Activated CD8-positive, alpha-beta memory T cell treated with anti-CD3 and anti-CD28 coated beads, Interleukin-2, amount 50 U/mL, for 1 hour (primary cell): Measurements from ENCODE around the gene ADAMTS10.
"Not testable (repeated sequence)": the region's sequence is repeated elsewhere in the genome, so short reads cannot be mapped to it uniquely, and the experiment has no call there.

ENCODE experiments used
- DNase-seq: peaks from one replicate; pipeline ENCODE4 v3.0.0-alpha.2; 2020; ENCODE audit errors: extremely low read depth

ADAMTS10 gene

GRCh38 chr19:8610041-8610935 lies at the start of gene ADAMTS10:
TSS of gene ADAMTS10 (minus strand) at chr19:8610715. CDS start at chr19:8605710, 5,005 bp downstream.
- no peak for DNase-seq

DNA sequence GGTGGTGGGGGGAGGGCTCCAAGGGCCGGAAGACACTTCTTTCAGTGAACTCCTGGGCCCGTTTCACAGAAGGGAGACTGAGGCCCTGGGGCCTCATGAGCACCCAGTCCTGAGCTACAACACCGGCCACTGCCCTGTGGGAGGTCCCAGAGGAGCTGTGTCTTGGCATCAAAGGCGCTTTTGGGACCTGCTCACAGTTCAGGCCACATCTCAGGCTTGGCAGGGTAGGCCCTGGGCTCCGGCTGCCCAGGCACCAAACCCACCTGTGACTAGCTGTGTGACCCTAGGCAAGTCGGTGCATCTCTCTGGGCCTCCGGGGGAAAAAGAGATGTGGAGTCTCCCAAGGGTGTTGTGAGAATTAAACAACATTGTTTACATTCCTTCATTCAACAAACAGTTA lies 49.4 kb upstream of the ADAMTS10 start:
- DNase-seq: no peak

- DNase-seq: no peak
Observed at GRCh38 chr19:8657869-8658268, 47.4 kb upstream of the ADAMTS10 start.

DNA sequence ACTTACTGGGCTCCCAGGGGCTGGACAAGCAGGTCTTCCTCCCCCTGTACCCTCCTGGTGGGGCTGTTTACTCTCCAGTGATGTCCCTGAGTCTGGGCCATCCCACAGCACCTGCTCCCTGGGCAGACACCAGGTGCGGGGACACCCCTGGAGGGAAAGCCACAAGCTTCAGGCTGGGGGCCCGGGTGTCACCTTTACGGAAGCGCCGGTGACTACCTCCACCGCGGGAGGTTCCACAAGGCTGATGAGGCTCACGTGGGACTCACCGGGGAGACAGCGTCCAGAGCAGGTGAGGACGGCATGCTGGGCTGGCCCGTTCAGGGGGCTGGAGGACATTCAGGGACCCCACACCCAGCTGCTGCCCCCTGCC lies 44.8 kb upstream of the ADAMTS10 start:
- DNase-seq: no peak

GRCh38 chr19:8654591-8655339 lies 44.2 kb upstream of the ADAMTS10 start:
- peak; percentile 24 for DNase-seq

DNA sequence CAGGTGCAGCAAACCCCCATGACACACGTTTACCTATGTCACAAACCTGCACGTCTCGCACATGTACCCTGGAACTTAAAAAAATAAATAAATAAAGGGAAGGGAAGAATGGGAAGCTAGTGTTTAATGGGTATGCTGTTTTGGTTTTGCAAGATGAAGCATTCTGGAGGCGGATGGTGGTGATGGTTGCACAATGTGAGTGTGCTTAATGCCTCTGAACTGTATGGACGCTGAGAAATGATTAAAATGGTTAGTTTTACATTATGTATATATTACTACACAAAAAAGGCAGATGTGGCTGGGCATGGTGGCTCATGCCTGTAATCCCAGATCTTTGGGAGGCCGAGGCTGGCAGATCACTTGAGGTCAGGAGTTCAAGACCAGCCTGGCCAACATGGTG lies 37.7 kb upstream of the ADAMTS10 start:
- no peak for DNase-seq

- no peak for DNase-seq
Observed at GRCh38 chr19:8643860-8644653, 33.5 kb upstream of the ADAMTS10 start.

DNA sequence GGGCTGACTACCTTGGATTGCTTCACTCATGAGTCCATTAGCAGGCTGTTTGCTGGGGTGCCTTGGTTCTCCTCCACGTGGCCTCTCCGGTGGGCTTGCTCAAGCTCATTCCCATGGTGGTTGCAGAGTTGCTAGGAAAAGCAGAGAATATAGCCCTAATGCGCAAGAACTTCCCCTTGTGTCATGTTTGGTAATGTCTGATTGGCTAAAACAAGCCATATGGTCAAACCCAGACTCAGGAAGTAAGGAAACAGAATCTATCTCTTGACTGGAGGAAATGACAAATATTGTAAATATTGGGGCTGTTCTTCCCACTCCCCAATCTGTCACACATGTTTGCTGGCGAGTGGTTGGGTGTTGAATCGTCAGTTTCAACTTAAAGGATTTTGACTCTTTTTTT lies 32.0 kb upstream of the ADAMTS10 start:
- no peak for DNase-seq

- no peak for DNase-seq
Observed at GRCh38 chr19:8641908-8642547, 31.5 kb upstream of the ADAMTS10 start.

DNA sequence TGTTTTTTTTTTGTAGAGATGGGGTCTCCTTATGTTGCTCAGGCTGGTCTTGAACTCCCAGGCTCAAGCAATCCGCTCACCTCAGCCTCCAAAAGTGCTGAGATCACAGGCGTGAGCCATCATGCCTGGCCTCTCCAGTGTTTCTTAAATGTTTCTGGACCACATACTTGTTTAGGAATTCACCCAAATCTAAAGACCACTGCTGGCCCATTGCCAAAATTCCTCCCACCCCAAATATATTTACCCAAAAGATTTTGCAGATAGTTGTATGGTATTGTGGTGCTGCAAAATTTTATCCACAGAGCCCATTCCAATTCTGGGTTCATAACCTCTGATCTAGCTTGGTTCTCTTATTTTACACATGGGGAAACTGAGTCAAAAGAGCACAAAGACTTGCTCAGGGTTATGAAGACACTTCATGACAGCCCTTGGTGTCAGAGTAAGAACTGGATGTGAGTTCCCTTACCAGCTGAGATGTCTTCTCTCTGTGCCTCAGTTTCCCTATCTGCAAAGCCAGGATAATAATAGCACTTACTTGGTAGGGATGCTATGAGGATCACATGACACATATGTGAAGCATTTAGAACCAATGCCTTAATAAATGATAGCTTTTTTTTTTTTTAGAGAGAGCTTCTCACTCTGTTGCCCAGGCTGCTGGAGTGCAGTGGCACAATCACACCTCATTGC lies 30.8 kb upstream of the ADAMTS10 start:
- no peak for DNase-seq

GRCh38 chr19:8640402-8641004 lies 30.0 kb upstream of the ADAMTS10 start:
- no peak for DNase-seq

GRCh38 chr19:8639821-8640401 lies 29.4 kb upstream of the ADAMTS10 start:
- no peak for DNase-seq

GRCh38 chr19:8638078-8638619 lies 27.6 kb upstream of the ADAMTS10 start:
- no peak for DNase-seq

DNA sequence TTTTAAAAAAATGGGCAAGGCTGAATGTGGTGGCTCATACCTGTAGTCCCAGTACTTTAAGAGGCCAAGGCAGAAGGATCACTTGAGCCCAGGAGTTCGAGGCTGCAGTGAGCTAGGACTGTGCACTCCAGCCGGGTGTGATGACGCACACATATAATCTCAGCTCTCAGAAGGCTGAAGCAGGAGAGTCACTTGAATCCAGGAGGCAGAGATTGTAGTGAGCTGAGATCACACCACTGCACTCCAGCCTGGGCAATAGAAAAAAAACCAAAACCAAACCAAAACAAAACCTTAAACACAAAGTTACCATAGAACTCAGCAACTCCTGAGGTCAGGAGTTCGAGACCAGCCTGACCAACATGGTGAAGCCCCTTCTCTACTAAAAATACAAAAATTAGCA lies 26.6 kb upstream of the ADAMTS10 start:
- not testable (repeated sequence) for DNase-seq

- DNase-seq: no peak
Observed at GRCh38 chr19:8635422-8635821, 24.9 kb upstream of the ADAMTS10 start.

DNA sequence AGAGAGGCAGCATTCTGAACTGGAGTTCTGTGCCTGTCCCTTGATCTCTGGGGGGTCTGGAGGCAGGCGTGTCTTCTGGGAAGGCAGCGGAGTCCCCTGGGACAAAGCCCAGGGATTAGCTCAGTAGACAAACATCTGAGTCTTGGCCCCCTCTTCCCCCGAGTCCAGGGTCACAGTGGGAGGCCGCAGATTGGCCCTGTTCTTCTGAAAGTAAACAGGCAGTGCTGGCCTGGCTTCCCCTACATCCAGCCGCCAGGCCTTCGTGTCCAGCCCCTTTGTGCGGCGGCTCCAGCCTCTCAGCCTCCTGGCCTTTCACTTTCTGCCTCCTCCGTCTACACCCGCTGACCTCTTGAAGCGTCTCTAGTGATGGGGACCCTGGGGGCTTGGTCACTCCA lies 20.9 kb upstream of the ADAMTS10 start:
- no peak for DNase-seq

DNA sequence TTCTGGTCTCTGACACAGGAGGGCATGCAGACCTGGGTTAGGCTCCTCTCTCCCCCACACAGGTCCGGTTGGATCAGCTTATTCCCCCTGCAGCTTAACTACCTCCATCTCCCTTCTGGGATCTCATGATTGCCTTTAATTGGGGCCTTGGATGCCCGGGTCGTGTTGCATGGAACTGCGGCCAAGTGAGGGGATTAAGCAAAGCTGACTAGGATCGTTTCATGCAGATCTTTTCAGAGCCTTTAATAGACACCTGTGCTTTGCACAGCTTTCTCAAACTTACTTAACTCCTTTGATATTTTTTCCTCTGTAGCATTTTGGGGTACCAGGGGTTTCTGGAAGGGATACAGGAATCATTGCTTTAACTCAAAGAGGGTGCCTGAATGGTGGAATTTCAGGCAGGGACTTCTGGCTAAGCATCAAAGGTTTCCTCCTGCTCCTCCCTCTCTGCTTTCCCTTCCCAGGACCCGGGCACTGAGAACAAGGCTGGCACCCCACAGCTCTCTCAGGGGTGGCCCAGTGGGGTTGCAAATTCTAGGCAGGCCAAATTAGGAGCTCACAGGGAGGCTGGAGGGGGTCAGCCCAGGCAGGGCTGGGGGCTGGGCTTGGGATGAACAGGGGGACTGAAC lies 20.4 kb upstream of the ADAMTS10 start:
- DNase-seq: no peak

DNA sequence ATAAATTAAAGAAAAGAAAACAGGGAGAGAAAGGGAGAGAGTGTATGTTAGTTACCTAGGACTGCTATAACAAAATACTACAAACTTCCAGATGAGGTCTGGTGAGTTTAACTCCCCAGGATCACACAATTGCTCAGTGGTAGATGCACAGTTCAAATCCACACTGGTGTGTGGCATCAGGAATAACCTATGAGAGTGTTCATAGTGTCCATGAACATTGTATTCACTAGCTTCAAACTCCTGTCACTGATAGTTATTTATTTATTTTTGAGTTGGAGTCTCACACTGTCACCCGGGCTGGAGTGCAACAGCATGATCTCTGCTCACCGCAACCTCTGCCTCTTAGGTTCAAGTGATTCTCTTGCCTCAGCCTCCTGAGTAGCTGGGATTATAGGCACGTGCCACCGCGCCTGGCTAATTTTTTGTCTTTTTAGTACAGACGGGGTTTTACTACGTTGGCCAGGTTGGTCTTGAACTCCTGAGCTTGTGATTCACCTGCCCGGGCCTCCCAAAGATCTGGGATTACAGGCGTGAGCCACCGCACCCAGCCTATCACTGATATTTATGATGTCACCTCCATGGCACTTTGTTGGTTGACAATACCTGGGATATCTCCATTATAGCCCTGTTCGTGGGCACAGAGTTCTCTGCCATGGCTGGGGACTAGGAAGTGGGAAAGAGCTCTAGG lies 19.6 kb upstream of the ADAMTS10 start, which contains the start of gene NFILZ:
Gene NFILZ, plus strand, starts transcription at position 638 of the 688 bp plus-strand sequence. CDS start 46,133 bp downstream, outside the sequence.
- no peak for DNase-seq

- no peak for DNase-seq
Observed at GRCh38 chr19:8629184-8629583, 18.7 kb upstream of the ADAMTS10 start.
